Gastrocnemius medialis (tissue), 4 donors: ENCODE measurements around the gene PDE6A.

Source experiments
- POLR2A ChIP-seq, 2 donors: fragments of 450-650 bp; IDR thresholded peaks; one replicate each; pipeline ENCODE4 v1.6.1; 2017; ENCODE audit warnings: antibody characterized with exemption in 2 of 2, mild to moderate bottlenecking in 2 of 2, moderate library complexity in 2 of 2
- TF ChIP-seq, protein P1 (sequence below), 5 experiments: fragments of 450-650 bp in 3 of 5; fragments of 200-600 bp in 2 of 5; sonication (generic) in 2 of 5; IDR thresholded peaks in 4 of 5; conservative IDR thresholded peaks in 1 of 5; 1 replicate in 4 of 5; 2 replicates in 1 of 5; pipeline ENCODE4 v1.5.1; 2016 to 2019; ENCODE audit warnings: antibody characterized with exemption in 5 of 5, mild to moderate bottlenecking in 3 of 5, moderate library complexity in 3 of 5

DNA sequence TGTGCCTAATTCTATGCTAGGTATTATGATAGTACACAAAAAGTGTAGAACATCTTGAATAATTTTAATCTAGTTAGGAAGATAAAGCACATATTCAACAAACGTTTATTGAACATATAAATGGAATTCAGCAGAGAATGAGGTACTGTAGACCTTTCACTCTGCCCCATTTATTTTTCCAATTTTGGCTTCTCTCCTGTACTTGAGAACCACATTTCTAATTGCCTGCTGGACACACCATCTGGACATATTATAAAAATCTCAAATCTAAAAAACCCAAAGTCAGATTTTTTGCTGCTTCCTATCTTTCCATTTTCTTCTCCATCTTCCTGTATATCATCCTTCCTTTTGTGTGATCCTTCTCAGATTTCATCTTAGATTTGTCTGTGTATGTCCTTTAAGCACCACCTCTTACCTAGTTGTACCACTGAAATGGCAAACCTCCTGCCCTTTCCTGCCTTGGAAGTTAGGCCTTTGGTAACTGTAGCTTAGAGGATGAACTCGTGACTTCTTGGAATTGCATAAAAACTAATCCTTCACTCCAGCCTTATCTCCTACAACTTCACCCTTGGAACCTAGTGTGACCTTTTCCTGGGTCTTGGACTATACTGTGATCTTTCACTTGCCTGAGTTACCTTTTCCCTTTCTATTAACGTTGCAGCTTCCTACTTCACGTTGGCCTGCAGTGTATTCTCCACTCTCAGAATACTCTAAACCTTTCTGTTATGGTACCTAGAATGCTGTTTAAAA lies 24.8 kb upstream of the PDE6A start:
- no peak for TF ChIP-seq POLR2A (IDR thresholded peaks at IDR 0.05)
- TF ChIP-seq, protein P1, sequence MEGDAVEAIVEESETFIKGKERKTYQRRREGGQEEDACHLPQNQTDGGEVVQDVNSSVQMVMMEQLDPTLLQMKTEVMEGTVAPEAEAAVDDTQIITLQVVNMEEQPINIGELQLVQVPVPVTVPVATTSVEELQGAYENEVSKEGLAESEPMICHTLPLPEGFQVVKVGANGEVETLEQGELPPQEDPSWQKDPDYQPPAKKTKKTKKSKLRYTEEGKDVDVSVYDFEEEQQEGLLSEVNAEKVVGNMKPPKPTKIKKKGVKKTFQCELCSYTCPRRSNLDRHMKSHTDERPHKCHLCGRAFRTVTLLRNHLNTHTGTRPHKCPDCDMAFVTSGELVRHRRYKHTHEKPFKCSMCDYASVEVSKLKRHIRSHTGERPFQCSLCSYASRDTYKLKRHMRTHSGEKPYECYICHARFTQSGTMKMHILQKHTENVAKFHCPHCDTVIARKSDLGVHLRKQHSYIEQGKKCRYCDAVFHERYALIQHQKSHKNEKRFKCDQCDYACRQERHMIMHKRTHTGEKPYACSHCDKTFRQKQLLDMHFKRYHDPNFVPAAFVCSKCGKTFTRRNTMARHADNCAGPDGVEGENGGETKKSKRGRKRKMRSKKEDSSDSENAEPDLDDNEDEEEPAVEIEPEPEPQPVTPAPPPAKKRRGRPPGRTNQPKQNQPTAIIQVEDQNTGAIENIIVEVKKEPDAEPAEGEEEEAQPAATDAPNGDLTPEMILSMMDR (IDR thresholded peaks at IDR 0.05 in 4 of 5, conservative IDR thresholded peaks at IDR 0.05 in 1 of 5), result no peak
